ENCODE data around the gene NPTXR. TPM values are rescaled to one million over a fixed set of nuclear protein-coding genes. Genes with fewer than 3 reads are reported as not detected.
A peak's percentile ranks its signal among the peaks of the same experiment; 100 is the strongest.

The NPTXR gene
- total RNA-seq, 1 donor from 2014 or later, result 0.13 TPM

DNA sequence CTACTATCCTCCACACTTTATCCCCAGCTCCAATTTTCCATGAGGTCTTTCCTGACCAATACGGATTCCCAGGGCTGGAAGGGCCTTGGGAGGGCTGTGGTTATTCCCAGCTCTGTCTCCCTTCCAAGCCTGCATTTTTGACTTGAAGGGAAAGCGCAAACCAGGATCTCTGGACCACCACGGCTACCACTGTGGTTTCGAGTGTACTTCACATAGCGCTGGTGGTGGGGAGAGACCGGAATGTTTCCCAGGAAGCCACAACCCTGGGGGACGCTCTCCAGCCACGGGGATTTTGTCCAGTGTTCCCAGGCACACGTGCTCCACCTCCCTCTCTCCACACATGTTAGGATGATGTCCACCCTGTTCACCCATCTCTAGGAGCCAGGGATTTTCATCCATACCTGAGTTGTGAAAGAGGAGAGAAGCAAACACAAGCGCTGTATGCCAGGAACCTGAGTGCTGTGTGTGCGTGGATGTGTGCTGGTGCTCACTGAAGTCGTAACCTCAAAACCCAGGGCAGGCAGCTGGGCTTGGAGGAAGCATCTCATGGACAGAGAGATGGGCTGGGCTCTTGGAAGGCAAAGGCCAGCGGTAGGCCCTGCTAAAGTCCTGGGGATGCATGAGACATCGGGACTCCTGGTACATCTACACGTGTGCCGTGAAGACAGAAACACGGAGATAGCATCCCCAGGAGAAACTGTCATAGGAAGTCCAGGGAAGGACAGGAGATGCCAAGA, 1.3 kb upstream of the NPTXR start:
- DNase-seq, result no peak
- no peaks in the 10 kb centered on the region for H3K9me3 Mint-ChIP-seq

GRCh38 chr22:38844315-38845003, 631 bp upstream of the NPTXR start:
- H3K4me3 Mint-ChIP-seq, result peak overlapping the region; percentile 28
- H3K36me3 Mint-ChIP-seq (ENCODE audit: low read depth), result no peaks in the 10 kb centered on the region
- H3K9me3 Mint-ChIP-seq, result no peaks in the 10 kb centered on the region
- DNase-seq (no peak), ATAC-seq (ENCODE audit: low read depth) (no peak)
- TF ChIP-seq CTCF (IDR thresholded peaks at IDR 0.05), result no peak
- intact Hi-C loops (cut with micrococcal nuclease), result loop anchor here (5.0 kb wide), 2 partner anchors 52 to 87 kb away; partner anchors contain the start of genes DNAL4 and SUN2
- H3K4me1 Mint-ChIP-seq, result peaks cover 13% of the 10 kb centered on the region
- H3K27me3 Mint-ChIP-seq, result peaks cover 53% of the 10 kb centered on the region
- ChIA-PET POLR2A (interaction anchor here (1.0 kb wide), 1 partner anchor 27 kb away, joined by 4 read pairs; the partner anchor contains the start of gene CBX6), CTCF (no interaction called here)
- no peak overlapping the region for H3K27ac Mint-ChIP-seq

More for the DNA sequence above, 1.3 kb upstream of the NPTXR start:
- ChIA-PET POLR2A (no interaction called here), CTCF (no interaction called here)
- Mint-ChIP-seq H3K4me3 (peak overlapping the region; percentile 42), H3K4me1 (peaks cover 13% of the 10 kb centered on the region), H3K36me3 (ENCODE audit: low read depth) (no peaks in the 10 kb centered on the region), H3K27me3 (peaks cover 46% of the 10 kb centered on the region), H3K27ac (no peak overlapping the region)
- TF ChIP-seq CTCF (IDR thresholded peaks at IDR 0.05), result no peak
- intact Hi-C loops (cut with micrococcal nuclease), result no loop called here
- ATAC-seq (ENCODE audit: low read depth), result no peak

- ChIA-PET CTCF (interaction anchor here (0.8 to 1.1 kb wide), 4 partner anchors 9 to 118 kb away, joined by 3 to 8 read pairs (median 5); no protein-coding TSS in a partner anchor), POLR2A (no interaction called here)
- DNase-seq (peak; percentile 51), ATAC-seq (ENCODE audit: low read depth) (peak; percentile 75)
- Mint-ChIP-seq H3K4me1 (peaks cover 13% of the 10 kb centered on the region), H3K27me3 (peaks cover 56% of the 10 kb centered on the region), H3K27ac (no peak overlapping the region), H3K36me3 (ENCODE audit: low read depth) (no peaks in the 10 kb centered on the region), H3K9me3 (no peaks in the 10 kb centered on the region), H3K4me3 (no peak overlapping the region)
- intact Hi-C loops (cut with micrococcal nuclease), result loop anchor here (2.0 to 5.0 kb wide), 3 partner anchors 51 to 110 kb away; partner anchors contain the start of genes DNAL4 and SUN2
- no peak for TF ChIP-seq CTCF (IDR thresholded peaks at IDR 0.05)
These were observed 599 bp downstream of the NPTXR start for GRCh38 chr22:38843201-38843656.

GRCh38 chr22:38842512-38843200, 1.2 kb downstream of the NPTXR start:
- Mint-ChIP-seq H3K27ac (no peak overlapping the region), H3K9me3 (no peaks in the 10 kb centered on the region), H3K4me1 (peaks cover 13% of the 10 kb centered on the region), H3K36me3 (ENCODE audit: low read depth) (no peaks in the 10 kb centered on the region), H3K27me3 (peaks cover 59% of the 10 kb centered on the region), H3K4me3 (peak overlapping the region; percentile 77)
- ChIA-PET CTCF (interaction anchor here (0.8 to 1.1 kb wide), 4 partner anchors 10 to 118 kb away, joined by 3 to 8 read pairs (median 5); no protein-coding TSS in a partner anchor), POLR2A (no interaction called here)
- intact Hi-C loops (cut with micrococcal nuclease), result loop anchor here (2.0 to 5.0 kb wide), 3 partner anchors 50 to 110 kb away; partner anchors contain the start of genes DNAL4 and SUN2
- no peak for ATAC-seq (ENCODE audit: low read depth)
- no peak for DNase-seq
- no peak for TF ChIP-seq CTCF (IDR thresholded peaks at IDR 0.05)

Data from activated B cell treated with CpG ODN at 0.5 μM for 24 hours (primary cell).